B cell (primary cell): ENCODE data around the gene ACIN1. TPM values are rescaled to one million over a fixed set of nuclear protein-coding genes. Genes with fewer than 3 reads are reported as not detected.

Experiments
- ATAC-seq: fragments of 200-7000 bp; cut with Tn5 transposase; one replicate; pipeline ENCODE4 v1.10.0; 2021; ENCODE audit warnings: low read depth, mild to moderate bottlenecking, moderate number of reproducible peaks, moderate library complexity
- CTCF ChIA-PET: fragments of 350-600 bp; sonication (Branson Sonifier 250); formaldehyde crosslinking; loops from one replicate; lab custom pipeline; 2021; ENCODE audit warnings: antibody characterized with exemption, inconsistent platforms; lab: Charles Lee
- POLR2A ChIA-PET: fragments of 350-600 bp; sonication (Branson Sonifier 250); formaldehyde crosslinking; loops from one replicate; lab custom pipeline; 2021; ENCODE audit warnings: antibody characterized with exemption; lab: Charles Lee
- DNase-seq: peaks from one replicate; pipeline ENCODE4 v3.0.0; 2013
- H2AFZ ChIP-seq: 2 replicates; pipeline ENCODE4 v1.6.1; 2012; ENCODE audit warnings: mild to moderate bottlenecking, low read depth, low read length; ENCODE audit not compliant: insufficient read depth, poor library complexity, severe bottlenecking
- H3K27ac ChIP-seq, 2 donors: 1 replicate in 1 of 2; 2 replicates in 1 of 2; pipeline ENCODE4 v1.5.1; 2012 to 2013; ENCODE audit warnings: low read length in 2 of 2, mild to moderate bottlenecking in 2 of 2, moderate library complexity in 1 of 2
- H3K27me3 ChIP-seq, 4 experiments: fragments of 200-600 bp in 1 of 4; sonication (generic) in 1 of 4; replicated peaks in 1 of 4; 1 replicate in 2 of 4; 2 replicates in 2 of 4; pipeline versions ENCODE4 v1.6.1 to v1.7.0; 2013 to 2016; ENCODE audit warnings: low read length in 3 of 4, mild to moderate bottlenecking in 2 of 4, mixed read lengths in 1 of 4, moderate library complexity in 1 of 4; ENCODE audit not compliant: insufficient read depth in 4 of 4, control insufficient read depth in 3 of 4; ENCODE audit errors: control extremely low read depth in 1 of 4
- H3K36me3 ChIP-seq, 2 experiments: replicated peaks in 1 of 2; 1 replicate in 1 of 2; 2 replicates in 1 of 2; pipeline versions ENCODE4 v1.6.1 to v1.7.1; 2013; ENCODE audit warnings: low read length in 1 of 2; ENCODE audit not compliant: insufficient read depth in 2 of 2, control insufficient read depth in 1 of 2; ENCODE audit errors: control extremely low read depth in 1 of 2, extremely low read depth in 1 of 2
- H3K4me1 ChIP-seq, 2 donors: fragments of 200-600 bp in 1 of 2; sonication (generic) in 1 of 2; 1 replicate in 1 of 2; 2 replicates in 1 of 2; pipeline versions ENCODE4 v1.5.1 to v1.6.1; 2013 to 2017; ENCODE audit warnings: low read length in 2 of 2; ENCODE audit not compliant: control insufficient read depth in 2 of 2, insufficient read depth in 2 of 2
- H3K4me2 ChIP-seq: replicated peaks from 2 replicates; pipeline ENCODE3; 2012; ENCODE audit warnings: mild to moderate bottlenecking, low read depth, low read length; ENCODE audit not compliant: poor library complexity, severe bottlenecking
- H3K4me3 ChIP-seq, 5 experiments: fragments of 200-600 bp in 1 of 5; sonication (generic) in 1 of 5; 1 replicate in 3 of 5; 2 replicates in 2 of 5; pipeline versions ENCODE4 v1.5.1 to v1.7.0; 2011 to 2016; ENCODE audit warnings: low read length in 4 of 5, mild to moderate bottlenecking in 4 of 5, low read depth in 2 of 5, control low read depth in 1 of 5, moderate library complexity in 1 of 5; ENCODE audit not compliant: insufficient read depth in 1 of 5; ENCODE audit errors: control extremely low read depth in 1 of 5, extremely low read depth in 1 of 5
- H3K79me2 ChIP-seq: fragments of 200-600 bp; sonication (generic); one replicate; pipeline ENCODE4 v1.6.0; 2016; ENCODE audit warnings: low read length; ENCODE audit not compliant: control insufficient read depth, insufficient read depth
- H3K9ac ChIP-seq: fragments of 200-600 bp; sonication (generic); 2 replicates; pipeline ENCODE4 v1.6.1; 2017; ENCODE audit warnings: mild to moderate bottlenecking, low read length, moderate library complexity
- H3K9me3 ChIP-seq, 3 donors: one replicate each; pipeline versions ENCODE4 v1.6.1 to v1.7.1; 2013; ENCODE audit warnings: low read length in 2 of 3; ENCODE audit not compliant: control insufficient read depth in 2 of 3, insufficient read depth in 1 of 3; ENCODE audit errors: control extremely low read depth in 1 of 3
- H4K20me1 ChIP-seq: 2 replicates; pipeline ENCODE4 v1.6.0; 2012; ENCODE audit warnings: mild to moderate bottlenecking, low read length; ENCODE audit not compliant: insufficient read depth, control insufficient read depth, poor library complexity, severe bottlenecking
- H3K27ac Mint-ChIP-seq: one replicate; pipeline ENCODE4 v1.8.0; 2021; ENCODE audit warnings: mixed read lengths
- H3K27me3 Mint-ChIP-seq: one replicate; pipeline ENCODE4 v1.8.0; 2021; ENCODE audit warnings: mixed read lengths
- H3K4me1 Mint-ChIP-seq: one replicate; pipeline ENCODE4 v1.8.0; 2021; ENCODE audit warnings: mixed read lengths
- H3K4me3 Mint-ChIP-seq: one replicate; pipeline ENCODE4 v1.8.0; 2021; ENCODE audit warnings: mixed read lengths
- H3K9me3 Mint-ChIP-seq: one replicate; pipeline ENCODE4 v1.8.0; 2022; ENCODE audit warnings: mixed read lengths; ENCODE audit not compliant: insufficient read depth
- CTCF ChIP-seq: fragments of 200-600 bp; IDR thresholded peaks from one replicate; pipeline ENCODE4 v1.8.0; 2022; ENCODE audit warnings: antibody characterized with exemption, mild to moderate bottlenecking
- EZH2 ChIP-seq: IDR thresholded peaks from 2 replicates; pipeline ENCODE4 v1.6.1; 2012; ENCODE audit warnings: borderline replicate concordance, low read depth, mild to moderate bottlenecking, moderate library complexity, low read length; ENCODE audit not compliant: insufficient read depth, poor library complexity, severe bottlenecking
- WGBS: methylation state at CpG from one replicate; pipeline ENCODE4 v1.1.5; 2013; ENCODE audit warnings: missing lambda C conversion rate; ENCODE audit not compliant: insufficient coverage; 5-methylcytosine and 5-hydroxymethylcytosine counted together
- intact Hi-C: fragments of 100-400 bp; cut with micrococcal nuclease; formaldehyde crosslinking; loops from one replicate; pipeline ENCODE4 v1.10.0; 2022
- polyA plus RNA-seq: library from polyadenylated mRNA; depleted of rRNA; stranded (reverse); fragments of >200 nt; gene quantifications from 2 replicates; pipeline ENCODE4 v1.2.3, GENCODE V29; 2012
- total RNA-seq, 2 donors: library from RNA; stranded (reverse); fragments of 120-200 nt in 1 of 2; gene quantifications; 1 replicate in 1 of 2; 2 replicates in 1 of 2; pipeline versions ENCODE4 v1.2.3 to v1.2.4, GENCODE V29; 2013 to 2022

ACIN1 gene
- total and polyA plus RNA-seq, 2 donors (not counting 1 experiment from before 2014, with no cell fraction given): 178 to 359 TPM

GRCh38 chr14:23040100-23040499, 54.8 kb downstream of the ACIN1 start:
- TF ChIP-seq EZH2: no peak
- no peak for TF ChIP-seq CTCF
- ChIA-PET POLR2A (interaction anchor here (0.7 kb wide), 2 partner anchors 33 to 80 kb away, joined by 3 to 6 read pairs; no protein-coding TSS in a partner anchor), CTCF (interaction anchor here (0.5 to 1.9 kb wide), 8 partner anchors 9 to 458 kb away, joined by 3 to 8 read pairs (median 4); no protein-coding TSS in a partner anchor)
- Mint-ChIP-seq H3K9me3 (no peaks in the 10 kb centered on the region), H3K4me1 (peaks cover 8% of the 10 kb centered on the region), H3K27ac (no peak overlapping the region), H3K4me3 (no peak overlapping the region), H3K27me3 (no peaks in the 10 kb centered on the region)
- Histone ChIP-seq H3K4me2 (no peak overlapping the region), H3K79me2 (no peaks in the 10 kb centered on the region), H3K9me3 (no peaks in the 10 kb centered on the region), H2AFZ (no peak overlapping the region), H3K4me1 (peaks cover 6% of the 10 kb centered on the region in 2 donors), H4K20me1 (no peaks in the 10 kb centered on the region), H3K36me3 (no peaks in the 10 kb centered on the region), H3K9ac (no peak overlapping the region), H3K27me3 (peaks cover 0 to 4% (median 0%) of the 10 kb centered on the region in 4 experiments), H3K27ac (no peak overlapping the region), H3K4me3 (no peak overlapping the region)
- intact Hi-C loops: no loop called here
- 90% methylated on average over 3 of the region's 4 CpGs for WGBS
- no peak for ATAC-seq
- no peak for DNase-seq
